ENCODE measurements around the gene DICER1. TPM values are rescaled to one million over a fixed set of nuclear protein-coding genes. Genes with fewer than 3 reads are reported as not detected.

DICER1 gene
- total RNA-seq, 3 donors from 2014 or later, result 74.9 to 126 (median 78.0) TPM

- Histone ChIP-seq H3K36me3 (no peaks in the 10 kb centered on the region), H3K27ac (no peak overlapping the region), H3K27me3 (no peaks in the 10 kb centered on the region), H3K4me3 (no peak overlapping the region), H3K9me3 (no peaks in the 10 kb centered on the region), H3K4me1 (no peaks in the 10 kb centered on the region)
- TF ChIP-seq, protein P1, sequence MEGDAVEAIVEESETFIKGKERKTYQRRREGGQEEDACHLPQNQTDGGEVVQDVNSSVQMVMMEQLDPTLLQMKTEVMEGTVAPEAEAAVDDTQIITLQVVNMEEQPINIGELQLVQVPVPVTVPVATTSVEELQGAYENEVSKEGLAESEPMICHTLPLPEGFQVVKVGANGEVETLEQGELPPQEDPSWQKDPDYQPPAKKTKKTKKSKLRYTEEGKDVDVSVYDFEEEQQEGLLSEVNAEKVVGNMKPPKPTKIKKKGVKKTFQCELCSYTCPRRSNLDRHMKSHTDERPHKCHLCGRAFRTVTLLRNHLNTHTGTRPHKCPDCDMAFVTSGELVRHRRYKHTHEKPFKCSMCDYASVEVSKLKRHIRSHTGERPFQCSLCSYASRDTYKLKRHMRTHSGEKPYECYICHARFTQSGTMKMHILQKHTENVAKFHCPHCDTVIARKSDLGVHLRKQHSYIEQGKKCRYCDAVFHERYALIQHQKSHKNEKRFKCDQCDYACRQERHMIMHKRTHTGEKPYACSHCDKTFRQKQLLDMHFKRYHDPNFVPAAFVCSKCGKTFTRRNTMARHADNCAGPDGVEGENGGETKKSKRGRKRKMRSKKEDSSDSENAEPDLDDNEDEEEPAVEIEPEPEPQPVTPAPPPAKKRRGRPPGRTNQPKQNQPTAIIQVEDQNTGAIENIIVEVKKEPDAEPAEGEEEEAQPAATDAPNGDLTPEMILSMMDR (IDR thresholded peaks at IDR 0.05), result no peak
- TF ChIP-seq POLR2A (IDR thresholded peaks at IDR 0.05) (no peak), POLR2AphosphoS5 (IDR thresholded peaks at IDR 0.05) (no peak)
- no peak for DNase-seq (ENCODE audit: low spot score in 2 of 2)
- intact Hi-C loops (cut with DNase I; ENCODE audit: low total_unique reads), result no loop called here
Observed at GRCh38 chr14:95125915-95126314, 31.4 kb downstream of the DICER1 start.

DNA sequence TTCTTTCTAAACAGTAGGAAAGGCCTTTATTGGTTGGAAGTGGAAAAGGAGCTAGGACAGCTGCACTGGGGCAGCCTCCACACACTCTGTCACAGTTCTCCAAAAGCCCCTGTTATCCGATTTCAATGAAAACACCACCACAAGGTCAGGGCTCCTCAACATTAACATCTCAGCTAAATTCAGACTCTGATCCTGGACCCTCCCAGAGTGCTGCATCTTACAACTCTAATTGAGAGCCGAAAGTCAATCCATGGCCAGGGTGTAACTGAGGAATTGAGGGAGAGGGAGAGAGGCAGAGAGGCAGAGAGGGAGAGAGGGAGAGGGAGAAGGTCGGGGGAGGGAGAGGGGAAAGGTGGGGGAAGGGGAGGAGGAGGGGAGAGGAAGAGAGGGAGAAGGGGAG is 32.1 kb downstream of the DICER1 start:
- no peak for DNase-seq (ENCODE audit: low spot score in 2 of 2)
- H3K9me3 ChIP-seq, result no peaks in the 10 kb centered on the region
- no peaks in the 10 kb centered on the region for H3K27me3 ChIP-seq
- H3K36me3 ChIP-seq, result no peaks in the 10 kb centered on the region
- intact Hi-C loops (cut with DNase I; ENCODE audit: low total_unique reads), result no loop called here
- no peaks in the 10 kb centered on the region for H3K4me1 ChIP-seq
- H3K4me3 ChIP-seq, result no peak overlapping the region
- H3K27ac ChIP-seq, result no peak overlapping the region
- TF ChIP-seq, protein P1 (IDR thresholded peaks at IDR 0.05), result no peak
- no peak for TF ChIP-seq POLR2AphosphoS5 (IDR thresholded peaks at IDR 0.05)
- TF ChIP-seq POLR2A (IDR thresholded peaks at IDR 0.05), result no peak

DNA sequence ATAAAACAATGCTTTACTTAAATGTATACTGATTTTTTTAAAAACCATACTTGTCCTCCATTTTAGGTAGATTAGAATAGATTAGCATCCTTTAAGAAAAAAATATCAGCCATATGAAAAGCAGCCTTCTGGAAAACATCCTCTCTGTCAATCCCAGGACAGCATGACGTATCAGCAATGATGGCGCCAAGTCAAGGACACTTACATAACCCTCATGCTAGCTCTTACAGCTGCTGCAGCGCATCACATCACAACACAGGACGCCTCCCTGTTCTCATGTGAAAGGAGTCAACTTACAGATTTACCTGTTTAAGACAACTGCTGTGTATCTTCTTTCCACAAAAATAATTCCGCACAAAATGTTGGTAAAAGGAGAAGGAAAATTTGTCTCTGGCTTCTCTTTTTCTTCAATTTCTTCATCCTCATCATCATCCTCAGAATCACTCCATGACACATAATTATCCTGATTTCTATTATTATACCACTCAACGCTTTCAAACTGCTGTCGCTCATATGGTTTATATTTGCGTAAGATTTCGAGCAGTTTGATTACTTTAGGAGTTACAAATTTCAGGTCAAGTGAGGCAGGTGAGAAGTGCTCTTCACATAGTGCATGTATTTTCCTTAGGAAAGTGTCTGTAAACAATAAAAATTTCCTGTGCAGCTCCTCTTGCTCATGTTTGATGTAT is 33.3 kb downstream of the DICER1 start:
- DNase-seq (ENCODE audit: low spot score in 2 of 2), result no peak
- H3K36me3 ChIP-seq, result no peaks in the 10 kb centered on the region
- H3K4me1 ChIP-seq, result no peaks in the 10 kb centered on the region
- intact Hi-C loops (cut with DNase I; ENCODE audit: low total_unique reads), result no loop called here
- no peak overlapping the region for H3K4me3 ChIP-seq
- H3K27ac ChIP-seq, result no peak overlapping the region
- no peak for TF ChIP-seq POLR2AphosphoS5 (IDR thresholded peaks at IDR 0.05)
- H3K9me3 ChIP-seq, result no peaks in the 10 kb centered on the region
- no peaks in the 10 kb centered on the region for H3K27me3 ChIP-seq

GRCh38 chr14:95122621-95122945 is 34.7 kb downstream of the DICER1 start:
- no peaks in the 10 kb centered on the region for H3K9me3 ChIP-seq
- TF ChIP-seq POLR2A (IDR thresholded peaks at IDR 0.05), result no peak
- no peak for TF ChIP-seq POLR2AphosphoS5 (IDR thresholded peaks at IDR 0.05)
- TF ChIP-seq, protein P1 (IDR thresholded peaks at IDR 0.05), result no peak
- intact Hi-C loops (cut with DNase I; ENCODE audit: low total_unique reads), result no loop called here
- H3K27ac ChIP-seq, result no peak overlapping the region
- H3K4me3 ChIP-seq, result no peak overlapping the region
- no peaks in the 10 kb centered on the region for H3K36me3 ChIP-seq
- H3K4me1 ChIP-seq, result no peaks in the 10 kb centered on the region
- DNase-seq (ENCODE audit: low spot score in 2 of 2), result no peak
- H3K27me3 ChIP-seq, result no peaks in the 10 kb centered on the region

GRCh38 chr14:95121911-95122620 is 35.3 kb downstream of the DICER1 start:
- no peak for DNase-seq (ENCODE audit: low spot score in 2 of 2)
- H3K4me1 ChIP-seq, result no peaks in the 10 kb centered on the region
- no peak overlapping the region for H3K4me3 ChIP-seq

More at GRCh38 chr14:95121911-95122620, 35.3 kb downstream of the DICER1 start:
- peaks cover under 1% of the 10 kb centered on the region for H3K36me3 ChIP-seq
- TF ChIP-seq POLR2A (IDR thresholded peaks at IDR 0.05) (no peak), POLR2AphosphoS5 (IDR thresholded peaks at IDR 0.05) (no peak)
- TF ChIP-seq, protein P1 (IDR thresholded peaks at IDR 0.05), result no peak
- H3K27ac ChIP-seq, result no peak overlapping the region
- no peaks in the 10 kb centered on the region for H3K27me3 ChIP-seq
- H3K9me3 ChIP-seq, result no peaks in the 10 kb centered on the region
- intact Hi-C loops (cut with DNase I; ENCODE audit: low total_unique reads), result no loop called here
